Kidney epithelial cell (primary cell): Measurements from ENCODE around the gene TRIM65. TPM values are rescaled to one million over a fixed set of nuclear protein-coding genes. Genes with fewer than 3 reads are reported as not detected.
"Not testable (repeated sequence)": the region's sequence is repeated elsewhere in the genome, so short reads cannot be mapped to it uniquely, and the experiment has no call there.

Source experiments
- DNase-seq: peaks from one replicate; pipeline ENCODE4 v3.0.0-alpha.2; 2010; ENCODE audit warnings: low read depth
- H3K27me3 ChIP-seq: 2 replicates; pipeline ENCODE4 v1.6.0; 2011; ENCODE audit warnings: low read length; ENCODE audit not compliant: control insufficient read depth, insufficient read depth
- H3K36me3 ChIP-seq: 2 replicates; pipeline ENCODE4 v1.5.1; 2011; ENCODE audit warnings: low read length; ENCODE audit not compliant: control insufficient read depth, insufficient read depth
- H3K4me3 ChIP-seq: 2 replicates; pipeline ENCODE4 v1.5.1; 2011; ENCODE audit warnings: low read depth, mild to moderate bottlenecking, control low read depth, low read length
- CTCF ChIP-seq: IDR thresholded peaks from 2 replicates; pipeline ENCODE4 v1.5.1; 2011; ENCODE audit warnings: mild to moderate bottlenecking, moderate library complexity, low read length, control low read depth, inconsistent platforms; ENCODE audit not compliant: insufficient read depth, poor library complexity, severe bottlenecking
- total RNA-seq: library from RNA; depleted of rRNA; stranded (reverse); fragments of >200 nt; gene quantifications from 2 replicates; pipeline ENCODE4 v1.2.3, GENCODE V29; 2015

The TRIM65 gene
- total RNA-seq, 1 donor from 2014 or later: 31.8 TPM

GRCh38 chr17:75873587-75874322 lies 23.0 kb downstream of the TRIM65 start:
- no peak for DNase-seq
- H3K36me3 ChIP-seq: no peaks in the 10 kb centered on the region
- no peak for TF ChIP-seq CTCF
- H3K4me3 ChIP-seq: no peak overlapping the region
- no peaks in the 10 kb centered on the region for H3K27me3 ChIP-seq

- no peak for DNase-seq
- H3K27me3 ChIP-seq: no peaks in the 10 kb centered on the region
- no peaks in the 10 kb centered on the region for H3K36me3 ChIP-seq
- no peak for TF ChIP-seq CTCF
- no peak overlapping the region for H3K4me3 ChIP-seq
Measured at GRCh38 chr17:75872434-75873351, 24.1 kb downstream of the TRIM65 start.

GRCh38 chr17:75870228-75870627 lies 26.5 kb downstream of the TRIM65 start:
- not testable (repeated sequence) for H3K27me3 ChIP-seq, H3K36me3 ChIP-seq, H3K4me3 ChIP-seq, DNase-seq

- Histone ChIP-seq H3K4me3 (no peak overlapping the region), H3K27me3 (no peaks in the 10 kb centered on the region), H3K36me3 (no peaks in the 10 kb centered on the region)
- TF ChIP-seq CTCF: no peak
- no peak for DNase-seq
Measured at GRCh38 chr17:75869282-75870141, 27.2 kb downstream of the TRIM65 start.

GRCh38 chr17:75868730-75869281 lies 27.9 kb downstream of the TRIM65 start:
- H3K27me3 ChIP-seq, DNase-seq, H3K4me3 ChIP-seq, H3K36me3 ChIP-seq: not testable (repeated sequence)

- DNase-seq, H3K27me3 ChIP-seq, H3K4me3 ChIP-seq, H3K36me3 ChIP-seq: not testable (repeated sequence)
Measured at GRCh38 chr17:75865404-75866188, 31.2 kb downstream of the TRIM65 start.

DNA sequence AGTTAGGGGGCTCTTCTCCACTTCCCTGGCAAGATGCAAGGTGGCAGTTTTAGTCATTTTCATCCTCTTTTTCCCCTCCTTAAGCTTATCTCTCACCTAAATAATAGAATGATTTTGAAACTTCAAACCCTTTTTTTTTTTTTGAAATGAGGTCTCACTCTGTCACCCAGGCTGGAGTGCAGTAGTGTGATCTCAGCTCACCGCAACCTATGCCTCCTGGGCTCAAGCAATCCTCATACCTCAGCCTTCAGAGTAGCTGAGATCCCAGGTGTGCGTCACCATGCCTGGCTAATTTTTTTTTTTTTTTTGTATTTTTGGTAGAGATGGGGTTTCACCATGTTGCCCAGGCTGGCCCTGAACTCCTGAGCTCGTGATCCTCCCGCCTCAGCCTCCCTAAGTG lies 31.9 kb downstream of the TRIM65 start:
- not testable (repeated sequence) for DNase-seq, H3K27me3 ChIP-seq, H3K36me3 ChIP-seq, H3K4me3 ChIP-seq
